ENCODE measurements around the gene WDR12. TPM values are rescaled to one million over a fixed set of nuclear protein-coding genes. Genes with fewer than 3 reads are reported as not detected.
"Not testable (repeated sequence)": the region's sequence is repeated elsewhere in the genome, so short reads cannot be mapped to it uniquely, and the experiment has no call there.

WDR12 gene
- total RNA-seq, 2 experiments from 2014 or later = 6.2 to 7.7 TPM

DNA sequence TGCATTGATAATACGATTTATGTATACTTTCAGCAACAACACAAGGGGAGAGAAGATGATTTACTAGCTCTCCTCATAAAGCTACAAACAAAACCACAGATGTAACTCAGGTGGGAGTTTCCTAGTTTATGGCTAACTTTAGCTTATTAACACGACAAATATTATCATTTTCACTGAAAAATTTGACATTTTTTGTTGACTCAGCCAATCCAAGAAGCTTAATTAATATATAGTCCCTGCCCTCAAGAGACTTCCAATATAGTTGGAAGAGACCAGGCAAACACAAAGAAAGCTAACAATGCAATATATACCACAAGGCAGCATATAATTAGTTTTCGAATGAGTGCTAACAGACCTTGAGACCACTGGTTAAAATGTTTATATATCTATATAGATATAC is 775 bp downstream of the WDR12 start:
- CTCF ChIA-PET = interaction anchor here (0.6 to 0.9 kb wide), 2 partner anchors 20 to 328 kb away, joined by 3 read pairs; partner anchors contain the start of gene CYP20A1
- Histone ChIP-seq H3K9me3 (ENCODE audit: control insufficient read depth in 1 of 2, insufficient read depth in 1 of 2, low read length in 2 of 2) (no peaks in the 10 kb centered on the region), H3K27me3 (ENCODE audit: control insufficient read depth in 1 of 2, insufficient read depth in 2 of 2, low read length in 2 of 2) (no peaks in the 10 kb centered on the region), H3K4me1 (ENCODE audit: insufficient read depth, low read length) (peaks cover 9% of the 10 kb centered on the region), H3K4me3 (ENCODE audit: low read length) (peak overlapping the region; percentile 79), H3K36me3 (ENCODE audit: insufficient read depth, low read length) (peaks cover 3% of the 10 kb centered on the region), H3K27ac (ENCODE audit: low read depth in 1 of 2, low read length in 2 of 2) (no peak overlapping the region)
- Mint-ChIP-seq H3K27ac (peak overlapping the region; percentile 90), H3K36me3 (ENCODE audit: low read depth) (peaks cover 33% of the 10 kb centered on the region), H3K9me3 (no peaks in the 10 kb centered on the region), H3K27me3 (no peaks in the 10 kb centered on the region), H3K4me3 (peak overlapping the region; percentile 98), H3K4me1 (ENCODE audit: low read depth) (peaks cover 40% of the 10 kb centered on the region)
- TF ChIP-seq, protein P1, sequence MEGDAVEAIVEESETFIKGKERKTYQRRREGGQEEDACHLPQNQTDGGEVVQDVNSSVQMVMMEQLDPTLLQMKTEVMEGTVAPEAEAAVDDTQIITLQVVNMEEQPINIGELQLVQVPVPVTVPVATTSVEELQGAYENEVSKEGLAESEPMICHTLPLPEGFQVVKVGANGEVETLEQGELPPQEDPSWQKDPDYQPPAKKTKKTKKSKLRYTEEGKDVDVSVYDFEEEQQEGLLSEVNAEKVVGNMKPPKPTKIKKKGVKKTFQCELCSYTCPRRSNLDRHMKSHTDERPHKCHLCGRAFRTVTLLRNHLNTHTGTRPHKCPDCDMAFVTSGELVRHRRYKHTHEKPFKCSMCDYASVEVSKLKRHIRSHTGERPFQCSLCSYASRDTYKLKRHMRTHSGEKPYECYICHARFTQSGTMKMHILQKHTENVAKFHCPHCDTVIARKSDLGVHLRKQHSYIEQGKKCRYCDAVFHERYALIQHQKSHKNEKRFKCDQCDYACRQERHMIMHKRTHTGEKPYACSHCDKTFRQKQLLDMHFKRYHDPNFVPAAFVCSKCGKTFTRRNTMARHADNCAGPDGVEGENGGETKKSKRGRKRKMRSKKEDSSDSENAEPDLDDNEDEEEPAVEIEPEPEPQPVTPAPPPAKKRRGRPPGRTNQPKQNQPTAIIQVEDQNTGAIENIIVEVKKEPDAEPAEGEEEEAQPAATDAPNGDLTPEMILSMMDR (IDR thresholded peaks at IDR 0.05) = no peak
- DNase-seq (no peak), ATAC-seq (ENCODE audit: poor library complexity) (no peak)
- intact Hi-C loops (cut with DNase I, micrococcal nuclease) = loop anchor here (2.0 to 5.0 kb wide), 3 partner anchors 102 to 328 kb away; partner anchors contain the start of genes CYP20A1 (in 2 of the 2) and NBEAL1 (in 1 of the 2)
- POLR2A ChIA-PET = interaction anchor here (0.9 to 2.7 kb wide), 9 partner anchors 9 to 830 kb away, joined by 3 to 31 read pairs (median 5); partner anchors contain the start of genes CYP20A1, FAM117B, ICA1L and NBEAL1

DNA sequence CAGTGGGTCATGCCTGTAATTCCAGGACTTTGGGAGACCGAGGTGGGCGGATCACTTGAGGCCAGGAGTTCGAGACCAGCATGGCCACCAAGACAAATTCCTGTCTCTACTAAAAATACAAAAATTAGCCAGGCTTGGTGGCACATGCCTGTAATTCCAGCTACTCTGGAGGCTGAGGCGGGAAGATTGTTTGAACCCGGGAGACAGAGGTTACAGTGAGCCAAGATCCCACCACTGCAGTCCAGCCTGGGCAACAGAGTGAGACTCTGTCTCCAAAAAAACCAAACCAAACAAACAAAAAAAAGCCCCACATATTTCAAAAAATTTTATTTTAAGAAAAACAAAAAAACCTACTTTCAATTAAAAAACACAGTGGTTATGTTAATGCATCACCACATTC is 1.2 kb downstream of the WDR12 start:
- not testable (repeated sequence) for DNase-seq; H3K27me3 Mint-ChIP-seq; H3K9me3 ChIP-seq (ENCODE audit: control insufficient read depth in 1 of 2, insufficient read depth in 1 of 2, low read length in 2 of 2); H3K27ac Mint-ChIP-seq; H3K27ac ChIP-seq (ENCODE audit: low read depth in 1 of 2, low read length in 2 of 2); H3K4me1 ChIP-seq (ENCODE audit: insufficient read depth, low read length); H3K36me3 ChIP-seq (ENCODE audit: insufficient read depth, low read length); ATAC-seq (ENCODE audit: poor library complexity); H3K4me3 ChIP-seq (ENCODE audit: low read length); H3K27me3 ChIP-seq (ENCODE audit: control insufficient read depth in 1 of 2, insufficient read depth in 2 of 2, low read length in 2 of 2); H3K9me3 Mint-ChIP-seq
- CTCF ChIA-PET = interaction anchor here (0.6 to 0.9 kb wide), 2 partner anchors 19 to 329 kb away, joined by 3 read pairs; partner anchors contain the start of gene CYP20A1
- POLR2A ChIA-PET = interaction anchor here (1.1 to 2.7 kb wide), 5 partner anchors 9 to 328 kb away, joined by 3 to 31 read pairs (median 17); partner anchors contain the start of genes CYP20A1, FAM117B and ICA1L
- peaks cover 38% of the 10 kb centered on the region for H3K36me3 Mint-ChIP-seq (ENCODE audit: low read depth)
- peaks cover 40% of the 10 kb centered on the region for H3K4me1 Mint-ChIP-seq (ENCODE audit: low read depth)
- intact Hi-C loops (cut with DNase I, micrococcal nuclease) = loop anchor here (2.0 to 5.0 kb wide), 3 partner anchors 102 to 329 kb away; partner anchors contain the start of genes CYP20A1 (in 2 of the 2) and NBEAL1 (in 1 of the 2)
- H3K4me3 Mint-ChIP-seq = peak overlapping the region; percentile 98

DNA sequence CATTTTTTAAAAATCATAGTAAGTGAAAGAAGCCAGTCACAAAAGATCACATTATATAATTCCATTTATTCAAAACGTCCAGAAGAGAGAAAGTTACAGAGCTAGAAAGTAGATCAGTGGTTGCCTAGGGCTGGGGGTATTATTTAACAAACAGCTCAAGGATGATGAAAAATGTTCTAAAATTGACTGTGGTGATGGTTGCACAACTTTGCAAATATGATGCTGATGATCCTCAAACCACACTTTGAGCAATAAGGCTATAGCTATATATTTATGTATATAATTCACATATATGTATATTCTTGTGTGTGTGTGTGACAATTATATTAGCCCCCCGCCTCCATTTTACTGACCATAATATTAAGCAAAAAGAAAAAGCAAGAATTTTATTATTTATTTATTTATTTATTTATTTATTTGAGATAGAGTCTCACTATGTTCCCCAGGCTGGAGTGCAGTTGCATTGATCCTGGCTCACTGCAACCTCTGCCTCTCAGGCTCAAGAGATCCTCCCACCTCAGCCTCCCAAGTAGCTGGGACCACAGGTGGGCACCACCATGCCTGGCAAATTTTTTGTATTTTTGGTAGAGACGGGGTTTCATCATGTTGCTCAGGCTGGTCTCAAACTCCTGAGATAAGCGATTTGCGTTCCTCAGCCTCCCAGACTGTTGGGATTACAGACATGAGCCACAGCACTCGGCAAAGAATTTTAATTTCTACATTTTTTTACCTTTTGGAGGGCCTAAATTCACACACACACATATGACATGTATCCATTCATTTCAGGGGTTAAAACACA is 1.9 kb downstream of the WDR12 start:
- Mint-ChIP-seq H3K27ac (no peak overlapping the region), H3K27me3 (no peaks in the 10 kb centered on the region), H3K9me3 (no peaks in the 10 kb centered on the region), H3K36me3 (ENCODE audit: low read depth) (peaks cover 42% of the 10 kb centered on the region), H3K4me3 (peak overlapping the region; percentile 98), H3K4me1 (ENCODE audit: low read depth) (peaks cover 44% of the 10 kb centered on the region)
- intact Hi-C loops (cut with DNase I, micrococcal nuclease) = loop anchor here (2.0 to 10.0 kb wide), 6 partner anchors 103 to 645 kb away; partner anchors contain the start of genes CYP20A1 (in 2 of the 2), NBEAL1 (in 1 of the 2) and NOP58 (in 1 of the 2)
- Histone ChIP-seq H3K27me3 (ENCODE audit: control insufficient read depth in 1 of 2, insufficient read depth in 2 of 2, low read length in 2 of 2) (no peaks in the 10 kb centered on the region), H3K27ac (ENCODE audit: low read depth in 1 of 2, low read length in 2 of 2) (no peak overlapping the region), H3K36me3 (ENCODE audit: insufficient read depth, low read length) (peaks cover 3% of the 10 kb centered on the region), H3K4me3 (ENCODE audit: low read length) (no peak overlapping the region), H3K9me3 (ENCODE audit: control insufficient read depth in 1 of 2, insufficient read depth in 1 of 2, low read length in 2 of 2) (no peaks in the 10 kb centered on the region), H3K4me1 (ENCODE audit: insufficient read depth, low read length) (peaks cover 9% of the 10 kb centered on the region)
- TF ChIP-seq, protein P1 (IDR thresholded peaks at IDR 0.05) = no peak
- DNase-seq (no peak), ATAC-seq (ENCODE audit: poor library complexity) (no peak)
- CTCF ChIA-PET = interaction anchor here (1.1 kb wide), 1 partner anchor 175 kb away, joined by 3 read pairs; no protein-coding TSS in a partner anchor
- POLR2A ChIA-PET = interaction anchor here (2.6 kb wide), 1 partner anchor 39 kb away, joined by 17 read pairs; the partner anchor contains the start of gene ICA1L
